ENCODE measurements around the gene PREX1.

Gene PREX1

DNA sequence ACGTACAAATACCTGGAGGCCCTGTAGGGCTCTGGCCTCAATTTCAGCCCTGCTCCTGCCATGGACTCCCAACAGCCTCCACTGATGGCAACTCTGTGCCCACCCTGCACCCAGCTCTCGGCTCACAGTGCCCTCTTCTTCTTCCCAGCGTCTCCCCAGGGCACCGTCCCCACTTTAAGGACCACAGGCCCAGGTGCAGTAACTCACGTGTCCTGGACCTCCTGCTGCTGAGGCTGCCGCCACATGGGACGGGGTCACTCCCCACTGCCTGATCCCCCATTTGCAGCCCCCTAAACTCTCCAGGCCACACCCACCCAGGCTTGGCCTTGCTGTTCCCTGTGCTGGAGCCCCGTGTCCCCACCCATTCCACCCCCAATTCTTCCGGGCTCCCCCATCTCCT lies 223.4 kb downstream of the PREX1 start:
- no peak overlapping the region for H3K4me3 ChIP-seq (ENCODE audit: low read depth, low read length)
- TF ChIP-seq, protein P1, sequence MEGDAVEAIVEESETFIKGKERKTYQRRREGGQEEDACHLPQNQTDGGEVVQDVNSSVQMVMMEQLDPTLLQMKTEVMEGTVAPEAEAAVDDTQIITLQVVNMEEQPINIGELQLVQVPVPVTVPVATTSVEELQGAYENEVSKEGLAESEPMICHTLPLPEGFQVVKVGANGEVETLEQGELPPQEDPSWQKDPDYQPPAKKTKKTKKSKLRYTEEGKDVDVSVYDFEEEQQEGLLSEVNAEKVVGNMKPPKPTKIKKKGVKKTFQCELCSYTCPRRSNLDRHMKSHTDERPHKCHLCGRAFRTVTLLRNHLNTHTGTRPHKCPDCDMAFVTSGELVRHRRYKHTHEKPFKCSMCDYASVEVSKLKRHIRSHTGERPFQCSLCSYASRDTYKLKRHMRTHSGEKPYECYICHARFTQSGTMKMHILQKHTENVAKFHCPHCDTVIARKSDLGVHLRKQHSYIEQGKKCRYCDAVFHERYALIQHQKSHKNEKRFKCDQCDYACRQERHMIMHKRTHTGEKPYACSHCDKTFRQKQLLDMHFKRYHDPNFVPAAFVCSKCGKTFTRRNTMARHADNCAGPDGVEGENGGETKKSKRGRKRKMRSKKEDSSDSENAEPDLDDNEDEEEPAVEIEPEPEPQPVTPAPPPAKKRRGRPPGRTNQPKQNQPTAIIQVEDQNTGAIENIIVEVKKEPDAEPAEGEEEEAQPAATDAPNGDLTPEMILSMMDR (IDR thresholded peaks at IDR 0.05; ENCODE audit: control insufficient read depth, extremely low read depth, insufficient read depth): no peak
- no peak for DNase-seq (ENCODE audit: low read depth)

- H3K4me3 ChIP-seq (ENCODE audit: low read depth, low read length): no peak overlapping the region
- TF ChIP-seq, protein P1 (IDR thresholded peaks at IDR 0.05; ENCODE audit: control insufficient read depth, extremely low read depth, insufficient read depth): no peak
- DNase-seq (ENCODE audit: low read depth): no peak
Measured at GRCh38 chr20:48603819-48604405, 223.9 kb downstream of the PREX1 start.

DNA sequence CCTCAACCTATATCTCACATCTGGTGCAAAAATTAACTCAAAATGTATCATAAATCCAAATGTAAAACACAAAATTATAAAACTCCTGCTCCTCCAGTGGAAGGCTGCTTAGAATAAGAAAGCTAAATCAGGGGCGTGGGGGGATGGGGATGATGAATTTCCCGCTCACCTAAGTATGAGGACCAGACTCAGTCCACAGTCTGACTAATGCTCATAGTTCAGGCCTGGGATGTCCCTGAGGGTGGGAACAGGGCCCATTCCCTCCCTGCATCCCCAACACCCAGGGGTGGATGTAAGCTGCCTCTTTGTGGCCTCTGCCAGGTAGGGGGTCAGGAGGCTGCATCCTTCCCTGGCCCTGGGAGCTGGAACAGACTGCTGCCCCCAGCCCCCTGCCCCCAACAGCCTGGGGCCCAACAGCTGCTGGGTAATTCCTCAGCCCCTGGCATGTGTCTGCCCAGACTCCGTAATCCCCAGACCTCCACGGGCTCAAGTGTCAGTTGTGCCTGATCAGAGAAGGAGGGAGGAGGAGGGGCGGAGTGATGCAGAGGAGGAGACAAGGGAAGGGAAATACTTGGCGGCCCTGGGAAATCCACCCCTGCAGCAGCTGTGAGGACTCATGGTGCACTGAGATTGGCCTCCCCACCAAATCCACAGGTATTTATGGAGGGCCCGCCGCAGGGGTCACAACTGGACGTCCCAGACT lies 224.5 kb downstream of the PREX1 start:
- no peak overlapping the region for H3K4me3 ChIP-seq (ENCODE audit: low read depth, low read length)
- TF ChIP-seq, protein P1 (IDR thresholded peaks at IDR 0.05; ENCODE audit: control insufficient read depth, extremely low read depth, insufficient read depth): no peak
- DNase-seq (ENCODE audit: low read depth): no peak

- no peak for DNase-seq (ENCODE audit: low read depth)
- H3K4me3 ChIP-seq (ENCODE audit: low read depth, low read length): no peak overlapping the region
- TF ChIP-seq, protein P1 (IDR thresholded peaks at IDR 0.05; ENCODE audit: control insufficient read depth, extremely low read depth, insufficient read depth): no peak
Measured at GRCh38 chr20:48601798-48602197, 226.0 kb downstream of the PREX1 start.

GRCh38 chr20:48600470-48600945 lies 227.3 kb downstream of the PREX1 start:
- no peak overlapping the region for H3K4me3 ChIP-seq (ENCODE audit: low read depth, low read length)
- TF ChIP-seq, protein P1 (IDR thresholded peaks at IDR 0.05; ENCODE audit: control insufficient read depth, extremely low read depth, insufficient read depth): no peak
- no peak for DNase-seq (ENCODE audit: low read depth)

- TF ChIP-seq, protein P1 (IDR thresholded peaks at IDR 0.05; ENCODE audit: control insufficient read depth, extremely low read depth, insufficient read depth): no peak
- H3K4me3 ChIP-seq (ENCODE audit: low read depth, low read length): no peak overlapping the region
- DNase-seq (ENCODE audit: low read depth): no peak
Measured at GRCh38 chr20:48599748-48600469, 227.9 kb downstream of the PREX1 start.

Data from LNCaP clone FGC (cell line).